Lower leg skin (tissue), 4 donors: ENCODE results near the gene LLGL1. TPM values are rescaled to one million over a fixed set of nuclear protein-coding genes. Genes with fewer than 3 reads are reported as not detected.

Experiments
- DNase-seq, 2 donors: peaks; one replicate each; pipeline ENCODE4 v3.0.0-alpha.2; 2019; ENCODE audit warnings: low spot score in 2 of 2
- H3K4me3 ChIP-seq: fragments of 200-600 bp; sonication (generic); 2 replicates; pipeline ENCODE4 v1.5.1; 2017; ENCODE audit warnings: mild to moderate bottlenecking, low read depth; ENCODE audit not compliant: poor library complexity, severe bottlenecking
- POLR2A ChIP-seq, 2 donors: fragments of 450-650 bp; IDR thresholded peaks; one replicate each; pipeline ENCODE4 v1.6.1; 2016 to 2017; ENCODE audit warnings: antibody characterized with exemption in 2 of 2, mild to moderate bottlenecking in 1 of 2, moderate library complexity in 1 of 2
- WGBS, 2 donors: methylation state at CpG; one replicate each; pipeline ENCODE4 v1.1.5; 2018; 5-methylcytosine and 5-hydroxymethylcytosine counted together
- intact Hi-C: fragments of 100-400 bp; cut with DNase I; formaldehyde crosslinking; loops from one replicate; pipeline ENCODE4 v1.15.0; 2023; ENCODE audit warnings: low total_unique reads
- total RNA-seq, 4 donors: library from RNA; depleted of rRNA; stranded (reverse); fragments of >200 nt; gene quantifications; one replicate each; pipeline ENCODE4 v1.1.0, GENCODE V29; 2016
- TF ChIP-seq, protein P1 (sequence below), 3 donors: fragments of 450-650 bp; IDR thresholded peaks; one replicate each; pipeline ENCODE4 v1.5.1; 2016; ENCODE audit warnings: antibody characterized with exemption in 3 of 3, mild to moderate bottlenecking in 3 of 3, moderate library complexity in 2 of 3

The LLGL1 gene
- total RNA-seq, 4 donors from 2014 or later: 24.5 to 32.7 (median 29.3) TPM

DNA sequence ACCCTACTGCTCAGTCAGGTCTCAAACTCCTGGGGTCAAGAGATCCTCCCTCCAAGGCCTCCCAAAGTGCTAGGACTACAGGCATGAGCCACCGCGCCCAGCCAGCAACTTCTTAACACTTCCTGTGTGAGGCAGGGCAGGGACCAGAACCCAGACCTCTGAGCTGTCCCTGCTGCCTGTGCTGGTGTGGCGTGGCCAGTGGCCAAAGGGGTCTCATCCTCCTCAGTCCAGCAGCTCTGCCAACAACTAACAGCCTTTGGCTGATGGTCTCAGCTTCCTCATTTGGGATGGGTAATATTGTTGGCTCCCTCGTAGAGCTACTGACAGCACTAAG, 1.4 kb upstream of the LLGL1 start:
- intact Hi-C loops: no loop called here

DNA sequence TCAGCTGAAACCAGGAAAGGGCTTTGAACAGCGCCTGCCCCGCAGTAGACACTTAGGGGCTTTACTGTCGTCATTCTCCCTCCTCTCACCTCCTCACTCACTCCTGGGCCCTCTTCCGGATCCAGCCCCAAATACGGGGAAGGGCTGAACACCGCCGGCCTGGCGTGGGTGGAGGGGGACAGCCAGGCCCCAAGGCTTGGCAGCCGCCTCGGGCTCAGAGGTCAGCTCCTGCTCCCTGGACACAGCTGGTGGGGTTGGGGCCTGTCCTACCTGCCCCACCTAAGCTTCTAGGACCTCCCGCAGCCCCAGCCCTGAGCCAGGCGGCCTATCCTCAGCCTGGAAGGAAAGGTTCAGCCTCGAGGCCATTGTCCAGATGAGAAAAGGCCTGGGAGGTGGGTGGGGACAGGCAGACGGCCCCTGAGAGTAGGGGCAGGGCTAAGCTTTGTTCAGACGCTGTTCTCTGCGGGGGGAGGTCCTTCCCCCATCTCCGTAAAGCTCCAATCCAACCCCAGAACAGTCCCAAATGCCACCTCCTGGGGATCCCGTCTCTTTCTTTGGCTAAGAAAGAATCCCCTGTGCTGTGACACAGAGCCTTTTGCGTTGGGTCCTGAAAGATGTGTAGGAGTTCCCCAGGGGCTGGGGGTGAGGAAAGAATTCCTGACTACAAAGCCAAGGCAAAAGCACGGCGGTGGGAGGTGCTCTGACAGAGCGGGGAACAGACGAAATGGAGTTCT, 881 bp upstream of the LLGL1 start:
- intact Hi-C loops: no loop called here
- no peak for DNase-seq
- no peak overlapping the region for H3K4me3 ChIP-seq
- TF ChIP-seq, protein P1, sequence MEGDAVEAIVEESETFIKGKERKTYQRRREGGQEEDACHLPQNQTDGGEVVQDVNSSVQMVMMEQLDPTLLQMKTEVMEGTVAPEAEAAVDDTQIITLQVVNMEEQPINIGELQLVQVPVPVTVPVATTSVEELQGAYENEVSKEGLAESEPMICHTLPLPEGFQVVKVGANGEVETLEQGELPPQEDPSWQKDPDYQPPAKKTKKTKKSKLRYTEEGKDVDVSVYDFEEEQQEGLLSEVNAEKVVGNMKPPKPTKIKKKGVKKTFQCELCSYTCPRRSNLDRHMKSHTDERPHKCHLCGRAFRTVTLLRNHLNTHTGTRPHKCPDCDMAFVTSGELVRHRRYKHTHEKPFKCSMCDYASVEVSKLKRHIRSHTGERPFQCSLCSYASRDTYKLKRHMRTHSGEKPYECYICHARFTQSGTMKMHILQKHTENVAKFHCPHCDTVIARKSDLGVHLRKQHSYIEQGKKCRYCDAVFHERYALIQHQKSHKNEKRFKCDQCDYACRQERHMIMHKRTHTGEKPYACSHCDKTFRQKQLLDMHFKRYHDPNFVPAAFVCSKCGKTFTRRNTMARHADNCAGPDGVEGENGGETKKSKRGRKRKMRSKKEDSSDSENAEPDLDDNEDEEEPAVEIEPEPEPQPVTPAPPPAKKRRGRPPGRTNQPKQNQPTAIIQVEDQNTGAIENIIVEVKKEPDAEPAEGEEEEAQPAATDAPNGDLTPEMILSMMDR (IDR thresholded peaks at IDR 0.05): no peak
- TF ChIP-seq POLR2A (IDR thresholded peaks at IDR 0.05): no peak
- 47 to 51% methylated on average over 23 of the region's 23 CpGs for WGBS, 2 donors

More for the DNA sequence above, 1.4 kb upstream of the LLGL1 start:
- WGBS, 2 donors: 80 to 86% methylated on average over 4 of the region's 4 CpGs
- no peak for TF ChIP-seq POLR2A (IDR thresholded peaks at IDR 0.05)
- TF ChIP-seq, protein P1 (IDR thresholded peaks at IDR 0.05): no peak
- DNase-seq: no peak
- no peak overlapping the region for H3K4me3 ChIP-seq

DNA sequence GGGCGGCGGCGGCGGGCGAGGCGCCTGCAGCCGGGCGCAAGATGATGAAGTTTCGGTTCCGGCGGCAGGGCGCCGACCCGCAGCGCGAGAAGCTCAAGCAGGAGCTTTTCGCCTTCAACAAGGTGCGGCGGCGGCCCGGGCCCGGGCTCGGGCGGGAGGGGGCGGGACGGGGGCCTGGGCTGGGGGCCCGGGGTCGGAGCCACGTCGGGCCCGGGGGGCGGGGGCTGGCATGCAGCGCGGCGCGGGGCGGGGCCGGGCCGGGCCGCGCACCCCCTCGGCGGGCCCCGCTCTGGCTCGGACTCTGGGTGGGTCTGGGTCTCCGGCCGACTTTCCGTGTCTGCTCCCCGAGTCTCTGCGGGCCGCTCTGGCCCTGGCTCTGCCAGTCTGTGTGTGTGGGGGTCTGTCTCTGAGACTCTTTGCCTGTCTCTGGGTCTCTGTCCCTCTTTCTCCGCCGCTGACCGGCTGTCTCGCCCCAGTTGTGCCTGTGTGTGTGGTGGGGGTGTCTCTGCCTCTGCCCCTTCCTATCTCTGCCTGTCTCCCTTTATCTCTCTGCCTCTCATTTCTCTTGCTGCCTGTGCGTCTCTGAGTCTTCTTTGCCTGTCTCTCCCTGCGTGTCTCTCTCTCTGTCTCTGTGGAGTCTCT, 328 bp downstream of the LLGL1 start:
- TF ChIP-seq, protein P1 (IDR thresholded peaks at IDR 0.05): no peak
- TF ChIP-seq POLR2A (IDR thresholded peaks at IDR 0.05): no peak
- H3K4me3 ChIP-seq: peak overlapping the region; percentile 33
- no peak for DNase-seq
- WGBS, 2 donors: 0% methylated on average over 8 to 12 of the region's 57 CpGs
- intact Hi-C loops: no loop called here

DNA sequence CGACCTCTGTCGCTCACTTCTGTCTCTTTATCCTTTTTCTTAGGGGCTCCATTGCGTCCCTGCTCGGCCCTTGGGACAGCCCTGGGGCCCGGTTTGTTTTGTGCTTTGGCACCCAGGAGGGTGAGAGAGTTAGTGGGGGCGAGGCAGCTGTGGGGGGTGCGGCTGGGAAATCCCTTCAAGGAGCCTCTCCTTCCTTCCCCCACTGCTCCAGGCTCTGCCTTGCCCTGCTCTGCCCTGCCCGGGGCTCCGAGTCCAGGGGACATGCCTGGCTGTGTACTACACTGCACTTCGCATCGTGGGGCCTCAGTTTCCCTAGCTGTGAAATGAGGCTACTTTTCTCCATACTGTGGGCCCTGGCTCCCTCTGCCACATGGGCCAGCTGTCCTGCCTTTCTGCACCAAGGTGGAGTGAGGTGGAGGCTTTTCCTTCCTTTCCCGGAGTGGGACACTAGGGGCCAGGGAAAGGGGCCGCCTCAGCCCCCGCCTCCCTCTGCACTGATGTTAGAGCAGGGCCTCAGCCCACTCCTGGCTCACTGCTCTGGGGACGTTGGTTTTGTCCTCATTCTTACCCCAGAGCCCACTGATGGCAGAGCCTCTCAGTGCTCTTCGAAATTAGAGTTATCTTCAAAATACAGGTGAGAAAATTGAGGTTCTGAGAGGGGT, 980 bp downstream of the LLGL1 start:
- intact Hi-C loops: no loop called here
- WGBS, 2 donors: 19 to 22% methylated on average over 16 of the region's 16 CpGs
- no peak for DNase-seq
- H3K4me3 ChIP-seq: peak overlapping the region; percentile 33
- TF ChIP-seq POLR2A (IDR thresholded peaks at IDR 0.05): no peak
- TF ChIP-seq, protein P1 (IDR thresholded peaks at IDR 0.05): no peak

DNA sequence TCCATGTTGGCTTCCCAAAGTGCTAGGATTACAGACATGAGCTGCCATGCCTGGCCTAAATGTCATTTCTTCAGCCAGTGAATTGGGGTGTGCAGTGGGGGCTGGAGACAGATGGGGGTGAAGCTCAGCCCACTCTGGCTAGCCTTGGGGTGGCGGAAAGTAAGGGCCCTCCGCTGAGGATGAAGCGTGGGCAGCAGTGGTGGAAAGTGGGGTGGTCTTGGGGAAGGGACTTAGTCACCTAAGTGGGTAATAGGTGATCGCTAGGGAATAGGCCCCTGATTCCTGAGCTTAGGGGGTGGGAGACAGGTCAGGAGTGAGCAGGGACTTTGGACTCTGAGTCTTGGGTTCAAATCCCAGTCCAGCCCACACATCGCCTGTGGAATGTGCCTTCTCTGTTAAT, 2.2 kb downstream of the LLGL1 start:
- intact Hi-C loops: no loop called here
- TF ChIP-seq POLR2A (IDR thresholded peaks at IDR 0.05): no peak
- TF ChIP-seq, protein P1 (IDR thresholded peaks at IDR 0.05): no peak
- WGBS, 2 donors: 96 to 99% methylated on average over 5 of the region's 5 CpGs
- no peak overlapping the region for H3K4me3 ChIP-seq
- DNase-seq: no peak
